PC-3 (cell line): Measurements from ENCODE around the gene GABRD. TPM values are rescaled to one million over a fixed set of nuclear protein-coding genes. Genes with fewer than 3 reads are reported as not detected.

Source experiments
- ATAC-seq: fragments of 200-7000 bp; cut with Tn5 transposase; 2 replicates; pipeline ENCODE4 v1.9.1; 2020; ENCODE audit warnings: mild to moderate bottlenecking, moderate library complexity
- BruUV-seq: library from RNA; stranded (reverse); fragments of 400-500 nt; replicated peaks from 2 replicates; lab custom pipeline; 2021; lab: Mats Ljungman, UMichigan
- CTCF ChIA-PET: fragments of 300-600 bp; sonication (Branson Sonifier 250); formaldehyde crosslinking; loops from one replicate; lab custom pipeline; 2022; ENCODE audit warnings: antibody characterized with exemption; lab: Charles Lee
- POLR2A ChIA-PET: fragments of 300-600 bp; sonication (Branson Sonifier 250); formaldehyde crosslinking; loops from one replicate; lab custom pipeline; 2022; ENCODE audit warnings: antibody characterized with exemption; ENCODE audit not compliant: unreplicated experiment; lab: Charles Lee
- DNase-seq: peaks from one replicate; pipeline ENCODE4 v3.0.0-alpha.2; 2015
- H2AFZ ChIP-seq: fragments of 300-600 bp; sonication (generic); 2 replicates; pipeline ENCODE4 v1.6.0; 2016; ENCODE audit warnings: antibody characterized with exemption, low read length
- H3F3A ChIP-seq: fragments of 300-600 bp; sonication (generic); one replicate; pipeline ENCODE4 v1.6.0; 2017; ENCODE audit warnings: antibody characterized with exemption, low read length, control low read depth, mild to moderate bottlenecking; ENCODE audit not compliant: unreplicated experiment
- H3K27ac ChIP-seq: fragments of 300-600 bp; sonication (generic); 2 replicates; pipeline ENCODE4 v1.5.1; 2016; ENCODE audit warnings: mild to moderate bottlenecking, low read length
- H3K27me3 ChIP-seq: fragments of 300-600 bp; sonication (generic); 2 replicates; pipeline ENCODE4 v1.6.1; 2016; ENCODE audit warnings: low read length, mixed read lengths
- H3K36me3 ChIP-seq: fragments of 300-600 bp; sonication (generic); 2 replicates; pipeline ENCODE4 v1.6.1; 2016; ENCODE audit warnings: low read depth, mixed run types, low read length, mixed read lengths
- H3K4me1 ChIP-seq: fragments of 300-600 bp; sonication (generic); 2 replicates; pipeline ENCODE4 v1.5.1; 2016; ENCODE audit warnings: low read length; ENCODE audit not compliant: insufficient read depth
- H3K4me2 ChIP-seq: fragments of 300-600 bp; sonication (generic); 2 replicates; pipeline ENCODE4 v1.6.0; 2016; ENCODE audit warnings: low read length
- H3K4me3 ChIP-seq: fragments of 300-600 bp; sonication (generic); 2 replicates; pipeline ENCODE4 v1.5.1; 2016; ENCODE audit warnings: mild to moderate bottlenecking, low read length, mixed read lengths
- H3K79me2 ChIP-seq: fragments of 300-600 bp; sonication (generic); 2 replicates; pipeline ENCODE4 v1.6.1; 2017; ENCODE audit warnings: low read length, mixed read lengths
- H3K9ac ChIP-seq: fragments of 300-600 bp; sonication (generic); 2 replicates; pipeline ENCODE4 v1.6.0; 2016; ENCODE audit warnings: mild to moderate bottlenecking, low read length
- H3K9me2 ChIP-seq: fragments of 300-600 bp; sonication (generic); replicated peaks from 2 replicates; pipeline ENCODE4 v1.6.1; 2016; ENCODE audit warnings: mixed run types, low read length, mixed read lengths
- H3K9me3 ChIP-seq: fragments of 300-600 bp; sonication (generic); 2 replicates; pipeline ENCODE4 v1.6.1; 2016; ENCODE audit warnings: low read length, mixed read lengths
- H4K20me1 ChIP-seq: fragments of 300-600 bp; sonication (generic); 2 replicates; pipeline ENCODE4 v1.6.1; 2016; ENCODE audit warnings: low read length, mixed read lengths
- CTCF ChIP-seq: fragments of 300-600 bp; sonication (generic); conservative IDR thresholded peaks from 2 replicates; pipeline ENCODE4 v1.5.1; 2017; ENCODE audit warnings: antibody characterized with exemption, low read depth, mild to moderate bottlenecking, low read length
- EZH2 ChIP-seq: fragments of 300-600 bp; sonication (generic); IDR thresholded peaks from one replicate; pipeline ENCODE4 v1.6.1; 2017; ENCODE audit warnings: antibody characterized with exemption, mild to moderate bottlenecking, low read length; ENCODE audit not compliant: unreplicated experiment
- EZH2phosphoT487 ChIP-seq: fragments of 300-600 bp; sonication (generic); IDR thresholded peaks from 2 replicates; pipeline ENCODE4 v1.6.1; 2018; ENCODE audit warnings: mild to moderate bottlenecking, antibody characterized with exemption, low read length, borderline replicate concordance
- intact Hi-C: fragments of 100-400 bp; cut with micrococcal nuclease; formaldehyde crosslinking; loops from 2 replicates; pipeline ENCODE4 v1.9.0; 2023
- total RNA-seq: library from RNA; depleted of rRNA; stranded (reverse); fragments of >200 nt; gene quantifications from 2 replicates; pipeline ENCODE4 v1.2.3, GENCODE V29; 2014

The GABRD gene
- total RNA-seq, 1 experiment from 2014 or later = not detected

GRCh38 chr1:2049718-2050431 is 30.7 kb downstream of the GABRD start, which contains the start of gene PRKCZ:
TSS of gene PRKCZ (plus strand) at chr1:2050411. CDS start at chr1:2050631, 220 bp downstream.
- Histone ChIP-seq H4K20me1 (no peaks in the 10 kb centered on the region), H2AFZ (peak within 1 kb of the TSS; percentile 100), H3K9me3 (no peaks in the 10 kb centered on the region), H3K9me2 (no peaks in the 10 kb centered on the region), H3K4me1 (peaks cover 20% of the 10 kb centered on the region), H3K79me2 (peaks cover 38% of the 10 kb centered on the region), H3K4me2 (peak within 1 kb of the TSS; percentile 100), H3K9ac (peak within 1 kb of the TSS; percentile 86), H3F3A (no peaks in the 10 kb centered on the region), H3K4me3 (peak within 1 kb of the TSS; percentile 98), H3K27ac (peak within 1 kb of the TSS; percentile 27; the same call in 1 of the 2 replicates), H3K27me3 (no peaks in the 10 kb centered on the region), H3K36me3 (no peaks in the 10 kb centered on the region)
- ATAC-seq (peak; percentile 81), DNase-seq (peak; percentile 99)
- POLR2A ChIA-PET = no interaction called here
- CTCF ChIA-PET = interaction anchor here (1.0 kb wide), 2 partner anchors 83 to 105 kb away, joined by 4 to 5 read pairs; no protein-coding TSS in a partner anchor
- TF ChIP-seq EZH2 = no peak
- intact Hi-C loops = loop anchor here (1.0 kb wide), 1 partner anchor 82 kb away; no protein-coding TSS in a partner anchor
- TSS peak; percentile 94 for BruUV-seq

GRCh38 chr1:2050461-2050792 is 31.3 kb downstream of the GABRD start:
- H3K4me3 ChIP-seq = peak overlapping the region; percentile 90
- H3K36me3 ChIP-seq = peaks cover 2% of the 10 kb centered on the region; the same call in 1 of the 2 replicates
- no peaks in the 10 kb centered on the region for H3K9me3 ChIP-seq
- peak overlapping the region; percentile 80 for H2AFZ ChIP-seq
- H3K9ac ChIP-seq = peak overlapping the region; percentile 71
- ChIA-PET POLR2A (interaction anchor here (0.6 kb wide), 1 partner anchor 158 kb away, joined by 4 read pairs; no protein-coding TSS in a partner anchor), CTCF (interaction anchor here (1.0 kb wide), 1 partner anchor 106 kb away, joined by 4 read pairs; no protein-coding TSS in a partner anchor)
- no peak for TF ChIP-seq EZH2
- TF ChIP-seq CTCF = no peak
- no peak for TF ChIP-seq EZH2phosphoT487
- H3F3A ChIP-seq = no peaks in the 10 kb centered on the region
- no peaks in the 10 kb centered on the region for H4K20me1 ChIP-seq
- intact Hi-C loops = loop anchor here (1.0 kb wide), 1 partner anchor 82 kb away; no protein-coding TSS in a partner anchor
- H3K27me3 ChIP-seq = no peaks in the 10 kb centered on the region
- peaks cover 15% of the 10 kb centered on the region for H3K4me1 ChIP-seq
- H3K4me2 ChIP-seq = peak overlapping the region; percentile 96
- BruUV-seq = no TSS peak
- ATAC-seq (peak; percentile 39), DNase-seq (peak; percentile 65)
- H3K79me2 ChIP-seq = peaks cover 38% of the 10 kb centered on the region
- no peaks in the 10 kb centered on the region for H3K9me2 ChIP-seq
- no peak overlapping the region for H3K27ac ChIP-seq

GRCh38 chr1:2050793-2051682 is 31.9 kb downstream of the GABRD start:
- Histone ChIP-seq H3K9me3 (no peaks in the 10 kb centered on the region), H3K79me2 (peaks cover 38% of the 10 kb centered on the region), H4K20me1 (no peaks in the 10 kb centered on the region), H3K4me3 (peak overlapping the region; percentile 90), H3K27ac (no peak overlapping the region), H3K27me3 (no peaks in the 10 kb centered on the region), H3F3A (no peaks in the 10 kb centered on the region), H3K4me2 (peak overlapping the region; percentile 96), H3K9me2 (no peaks in the 10 kb centered on the region), H2AFZ (peak overlapping the region; percentile 80), H3K36me3 (peaks cover 6% of the 10 kb centered on the region; the same call in 1 of the 2 replicates), H3K9ac (peak overlapping the region; percentile 71), H3K4me1 (peaks cover 15% of the 10 kb centered on the region)
- ChIA-PET CTCF (interaction anchor here (1.0 kb wide), 1 partner anchor 107 kb away, joined by 4 read pairs; no protein-coding TSS in a partner anchor), POLR2A (interaction anchor here (0.6 kb wide), 1 partner anchor 159 kb away, joined by 4 read pairs; no protein-coding TSS in a partner anchor)
- BruUV-seq = TSS peak; percentile 30
- intact Hi-C loops = loop anchor here (1.0 kb wide), 1 partner anchor 81 kb away; no protein-coding TSS in a partner anchor
- ATAC-seq (peak; percentile 0; the same call in 1 of the 2 replicates), DNase-seq (peak; percentile 22)
- no peak for TF ChIP-seq EZH2
- no peak for TF ChIP-seq CTCF
- TF ChIP-seq EZH2phosphoT487 = no peak
